LNCaP clone FGC (cell line): ENCODE data around the gene FN1.

Source experiments
- DNase-seq: peaks from one replicate; pipeline ENCODE4 v3.0.0-alpha.2; 2011; ENCODE audit warnings: low read depth
- H3K4me3 ChIP-seq: 2 replicates; pipeline ENCODE4 v1.5.1; 2011; ENCODE audit warnings: mild to moderate bottlenecking, low read depth, low read length, control low read depth
- TF ChIP-seq, protein P1 (sequence below): IDR thresholded peaks from 2 replicates; pipeline ENCODE4 v1.5.1; 2012; ENCODE audit warnings: mild to moderate bottlenecking; ENCODE audit not compliant: control insufficient read depth, insufficient read depth; ENCODE audit errors: extremely low read depth

FN1 gene

DNA sequence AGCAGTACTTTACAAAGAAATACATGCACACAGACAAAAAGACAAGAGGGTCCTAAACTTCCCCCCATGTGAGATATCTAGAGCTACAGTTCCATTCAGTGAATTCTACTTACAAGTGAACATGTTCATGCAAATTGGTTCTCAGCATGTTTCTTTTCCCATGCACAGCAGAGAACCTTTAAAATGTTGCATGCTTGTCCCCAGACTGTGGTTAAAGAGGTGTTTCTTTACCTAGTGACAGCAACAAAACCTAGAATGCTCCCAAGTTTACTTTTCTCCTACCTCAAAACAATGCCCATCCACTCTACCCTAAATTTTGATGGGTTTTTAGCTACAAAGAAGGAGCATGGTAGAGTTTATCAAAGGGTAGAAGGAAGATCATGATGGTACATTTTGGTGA is 43.7 kb downstream of the FN1 start:
- no peak overlapping the region for H3K4me3 ChIP-seq
- DNase-seq = no peak
- TF ChIP-seq, protein P1, sequence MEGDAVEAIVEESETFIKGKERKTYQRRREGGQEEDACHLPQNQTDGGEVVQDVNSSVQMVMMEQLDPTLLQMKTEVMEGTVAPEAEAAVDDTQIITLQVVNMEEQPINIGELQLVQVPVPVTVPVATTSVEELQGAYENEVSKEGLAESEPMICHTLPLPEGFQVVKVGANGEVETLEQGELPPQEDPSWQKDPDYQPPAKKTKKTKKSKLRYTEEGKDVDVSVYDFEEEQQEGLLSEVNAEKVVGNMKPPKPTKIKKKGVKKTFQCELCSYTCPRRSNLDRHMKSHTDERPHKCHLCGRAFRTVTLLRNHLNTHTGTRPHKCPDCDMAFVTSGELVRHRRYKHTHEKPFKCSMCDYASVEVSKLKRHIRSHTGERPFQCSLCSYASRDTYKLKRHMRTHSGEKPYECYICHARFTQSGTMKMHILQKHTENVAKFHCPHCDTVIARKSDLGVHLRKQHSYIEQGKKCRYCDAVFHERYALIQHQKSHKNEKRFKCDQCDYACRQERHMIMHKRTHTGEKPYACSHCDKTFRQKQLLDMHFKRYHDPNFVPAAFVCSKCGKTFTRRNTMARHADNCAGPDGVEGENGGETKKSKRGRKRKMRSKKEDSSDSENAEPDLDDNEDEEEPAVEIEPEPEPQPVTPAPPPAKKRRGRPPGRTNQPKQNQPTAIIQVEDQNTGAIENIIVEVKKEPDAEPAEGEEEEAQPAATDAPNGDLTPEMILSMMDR = no peak

DNA sequence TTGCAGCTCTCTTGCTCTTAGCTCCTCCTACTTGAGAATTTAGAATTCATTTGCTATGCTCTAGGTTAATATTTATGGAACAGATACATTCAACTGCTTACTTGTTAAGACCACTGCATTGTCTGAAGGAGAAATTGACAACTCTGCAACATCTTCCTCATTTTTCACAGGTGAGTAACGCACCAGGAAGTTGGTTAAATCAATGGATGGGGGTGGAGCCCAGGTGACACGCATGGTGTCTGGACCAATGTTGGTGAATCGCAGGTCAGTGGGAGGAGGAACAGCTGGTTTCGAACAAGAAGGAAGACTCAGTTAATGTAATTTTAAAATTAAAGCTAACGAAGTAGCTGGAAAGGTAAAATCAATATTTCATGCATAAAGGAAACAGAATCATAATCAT is 44.3 kb downstream of the FN1 start:
- TF ChIP-seq, protein P1 = no peak
- DNase-seq = no peak

DNA sequence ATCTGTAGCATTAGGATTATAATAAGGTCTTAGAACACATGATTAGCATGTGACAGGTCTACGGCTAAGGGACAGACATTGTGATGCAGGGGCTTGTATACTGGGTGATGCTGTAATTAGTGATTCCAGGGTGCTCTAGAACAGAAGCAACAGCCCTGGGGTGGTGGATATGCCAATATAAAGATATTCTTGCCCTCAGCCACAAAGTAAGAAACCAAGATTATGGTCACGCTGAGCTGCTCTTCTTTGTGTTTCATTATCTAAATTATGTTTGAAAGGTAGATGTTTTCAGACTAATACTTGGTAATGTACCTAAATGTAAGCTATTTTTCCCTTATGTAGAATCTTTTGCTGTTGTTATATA is 45.3 kb downstream of the FN1 start:
- TF ChIP-seq, protein P1 = no peak
- DNase-seq = no peak
- no peak overlapping the region for H3K4me3 ChIP-seq

More for the DNA sequence above, 44.3 kb downstream of the FN1 start:
- no peak overlapping the region for H3K4me3 ChIP-seq

DNA sequence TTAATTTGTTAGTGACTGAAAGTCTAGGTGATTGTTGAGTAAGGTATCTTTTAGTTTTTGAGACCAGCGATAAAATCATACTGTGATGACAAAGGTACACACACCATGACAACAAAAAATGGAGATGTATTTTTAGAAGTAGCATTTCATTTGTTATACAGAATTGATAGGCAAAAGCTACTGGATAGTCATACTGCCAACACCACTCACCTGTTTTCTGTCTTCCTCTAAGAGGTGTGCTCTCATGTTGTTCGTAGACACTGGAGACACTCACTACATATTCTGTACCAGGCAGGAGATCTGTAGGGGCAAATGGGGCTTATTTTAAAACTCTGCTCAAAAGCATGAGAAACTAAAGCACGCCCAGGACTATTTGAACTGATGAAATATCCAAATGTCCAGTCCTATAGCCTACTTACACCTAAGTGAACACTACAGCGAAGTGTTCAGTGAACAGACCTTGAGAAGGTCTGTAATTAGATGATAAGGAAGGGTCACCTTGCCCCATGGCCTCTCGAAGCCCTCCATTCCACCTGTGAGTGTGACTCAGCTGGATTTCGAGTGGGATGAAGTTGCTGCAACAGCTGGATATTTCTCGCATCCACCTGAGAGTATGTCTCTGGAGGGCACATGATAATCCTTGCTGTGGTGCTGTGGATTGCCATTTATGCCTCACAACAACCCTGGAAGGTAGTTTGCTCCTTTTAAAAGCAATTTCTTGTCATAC is 47.7 kb downstream of the FN1 start:
- DNase-seq = no peak
- TF ChIP-seq, protein P1 = no peak
- H3K4me3 ChIP-seq = no peak overlapping the region

DNA sequence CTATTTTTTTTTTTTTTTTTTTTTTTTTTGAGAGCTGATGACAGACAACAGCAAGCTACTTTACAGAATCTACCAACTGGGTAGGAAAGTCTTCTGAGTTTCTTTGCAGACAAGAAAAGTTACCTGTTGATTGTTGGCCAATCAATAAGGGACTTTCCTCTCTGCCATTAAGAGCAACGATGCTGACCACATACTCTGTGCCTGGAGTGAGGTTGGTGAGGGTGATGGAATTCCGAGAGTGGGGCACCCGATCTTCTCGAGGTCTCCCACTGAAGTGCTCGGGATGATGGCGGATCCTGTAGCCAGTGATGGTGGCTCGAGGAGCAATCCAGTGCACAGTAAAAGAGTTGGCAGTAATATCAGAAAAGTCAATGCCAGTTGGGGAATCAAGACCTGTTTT is 49.3 kb downstream of the FN1 start:
- TF ChIP-seq, protein P1 = no peak
- no peak for DNase-seq

DNA sequence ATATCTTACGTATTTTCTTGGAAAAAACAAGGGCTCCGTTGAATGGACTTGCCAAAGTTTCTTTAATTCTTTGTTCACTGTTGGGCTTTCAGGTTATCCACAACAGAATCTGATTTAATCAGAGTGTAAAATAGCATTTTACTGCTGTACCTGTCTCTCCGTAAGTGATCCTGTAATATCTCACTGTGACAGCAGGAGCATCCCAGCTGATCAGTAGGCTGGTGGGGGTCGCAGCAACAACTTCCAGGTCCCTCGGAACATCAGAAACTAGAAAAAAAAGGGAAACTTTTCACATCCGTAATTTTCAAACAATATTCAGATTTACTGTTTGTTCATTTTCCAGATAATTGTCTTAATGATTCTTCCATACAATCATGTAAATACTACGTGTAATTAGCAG is 51.2 kb downstream of the FN1 start:
- no peak for DNase-seq
- no peak overlapping the region for H3K4me3 ChIP-seq
- TF ChIP-seq, protein P1 = no peak

More for the DNA sequence above, 49.3 kb downstream of the FN1 start:
- no peak overlapping the region for H3K4me3 ChIP-seq
